ENCODE data around the gene TUBB.
"Not testable (repeated sequence)": the region's sequence is repeated elsewhere in the genome, so short reads cannot be mapped to it uniquely, and the experiment has no call there.

The TUBB gene

GRCh38 chr6:30717129-30717844 is 2.9 kb upstream of the TUBB start, which contains the start of gene MDC1:
MDC1 (minus strand) TSS chr6:30717281; CDS start chr6:30715175, 2,106 bp downstream.
- peak; percentile 79 to 100 (median 99) for DNase-seq

DNA sequence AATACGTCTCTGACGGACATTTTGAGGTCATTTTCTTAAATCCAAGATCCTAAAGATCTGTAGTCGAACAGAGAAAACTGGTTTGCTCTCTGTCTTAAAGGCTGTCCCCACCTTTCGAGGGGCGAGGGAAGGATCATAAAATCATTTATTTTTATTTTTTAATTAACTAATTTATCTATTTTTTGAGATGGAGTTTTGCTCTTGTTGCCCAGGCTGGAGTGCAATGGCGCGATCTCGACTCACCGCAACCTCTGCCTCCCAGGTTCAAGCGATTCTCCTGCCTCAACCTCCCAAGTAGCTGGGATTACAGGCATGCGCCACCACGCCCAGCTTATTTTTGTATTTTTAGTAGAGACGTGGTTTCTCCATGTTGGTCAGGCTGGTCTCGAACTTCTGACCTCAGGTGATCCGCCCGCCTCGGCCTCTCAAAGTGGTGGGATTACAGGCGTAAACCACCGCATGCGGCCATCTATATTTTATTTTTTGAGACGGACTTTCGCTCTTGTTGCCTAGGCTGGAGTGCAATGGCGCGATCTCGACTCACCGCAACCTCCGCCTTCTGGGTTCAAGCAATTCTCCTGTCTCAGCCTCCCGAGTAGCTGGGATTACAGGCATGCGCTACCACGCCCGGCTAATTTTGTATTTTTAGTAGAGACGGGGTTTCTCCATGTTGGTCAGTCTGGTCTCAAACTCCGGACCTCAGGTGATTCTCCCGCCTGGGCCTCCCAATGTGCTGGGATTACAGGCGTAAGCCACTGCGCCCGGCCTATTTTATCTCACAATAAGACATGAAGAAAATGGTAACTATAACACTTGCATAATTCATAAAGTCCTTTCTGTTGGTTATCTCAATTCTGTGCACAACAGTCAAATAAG is 2.1 kb upstream of the TUBB start:
- not testable (repeated sequence) for DNase-seq

GRCh38 chr6:30719356-30719755 is 796 bp upstream of the TUBB start:
- no peak for DNase-seq

DNA sequence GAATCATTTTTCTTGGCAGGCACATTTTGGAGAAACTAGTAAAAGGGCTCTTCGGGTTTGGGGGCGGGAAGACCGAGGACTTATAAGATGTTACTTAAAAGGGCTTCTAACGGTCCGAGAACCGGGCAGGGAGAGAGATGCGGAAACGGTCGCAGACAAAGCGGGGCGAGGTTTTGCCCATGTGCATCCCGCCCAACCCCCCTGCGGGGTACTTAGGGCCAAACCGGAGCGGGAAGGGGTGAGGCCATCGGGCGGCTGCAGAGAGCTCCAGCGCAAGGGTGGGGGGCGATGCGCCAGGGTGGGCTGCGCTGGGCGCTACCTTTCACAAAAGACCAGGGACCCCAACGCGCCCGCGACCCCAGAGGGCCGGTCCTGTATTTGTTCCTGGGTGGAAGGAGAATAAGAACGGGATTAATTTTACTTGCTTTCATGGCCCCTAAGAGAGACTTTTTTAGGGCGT is 616 bp downstream of the TUBB start:
- peak in 44 of 56 donors; percentile 11 to 66 (median 33) for DNase-seq

DNA sequence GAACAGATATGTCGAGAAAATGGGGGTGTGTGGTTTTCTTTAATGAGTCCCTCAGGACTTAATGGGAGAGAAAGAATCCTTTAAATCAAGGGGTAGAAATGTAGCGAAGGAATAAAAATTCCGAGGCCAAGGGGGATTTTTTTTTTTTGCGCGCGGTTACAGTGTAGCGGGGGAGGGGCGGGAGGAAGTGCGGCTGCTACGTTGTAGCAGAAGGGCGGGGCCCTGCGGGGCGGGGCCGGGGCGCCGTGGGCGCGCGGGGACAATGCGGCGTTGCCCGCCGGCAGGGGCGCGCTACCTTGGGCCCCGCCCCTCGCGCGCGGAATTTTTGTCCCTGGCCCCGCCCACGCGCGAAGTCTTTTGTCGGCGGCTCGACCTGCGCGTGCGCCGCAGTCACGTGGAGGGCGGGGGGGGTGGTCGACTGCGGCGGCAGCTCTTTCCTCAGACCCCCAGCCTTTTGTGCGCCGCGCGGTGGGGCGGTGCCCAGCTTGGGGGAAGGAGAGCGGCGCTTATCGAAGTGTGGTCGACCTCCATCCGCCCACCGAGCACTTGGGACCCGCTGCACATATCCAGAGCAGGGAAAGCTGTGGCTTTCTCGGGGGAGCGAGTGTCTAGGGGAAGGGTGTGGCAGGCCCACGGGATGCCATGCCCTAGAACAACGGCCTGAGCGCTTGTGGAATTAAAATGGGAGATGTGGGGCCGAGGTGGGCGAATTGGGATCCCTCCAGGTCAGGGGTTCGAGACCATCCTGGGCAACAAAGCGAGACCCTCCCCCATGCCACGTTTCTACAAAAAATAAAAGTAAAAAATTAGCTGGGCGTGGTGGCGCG is 1.3 kb downstream of the TUBB start:
- peak in 55 of 56 donors; percentile 49 to 93 (median 80) for DNase-seq

GRCh38 chr6:30722025-30722279 is 1.8 kb downstream of the TUBB start:
- peak in 3 of 56 donors; percentile 24 to 53 (median 31) for DNase-seq

DNA sequence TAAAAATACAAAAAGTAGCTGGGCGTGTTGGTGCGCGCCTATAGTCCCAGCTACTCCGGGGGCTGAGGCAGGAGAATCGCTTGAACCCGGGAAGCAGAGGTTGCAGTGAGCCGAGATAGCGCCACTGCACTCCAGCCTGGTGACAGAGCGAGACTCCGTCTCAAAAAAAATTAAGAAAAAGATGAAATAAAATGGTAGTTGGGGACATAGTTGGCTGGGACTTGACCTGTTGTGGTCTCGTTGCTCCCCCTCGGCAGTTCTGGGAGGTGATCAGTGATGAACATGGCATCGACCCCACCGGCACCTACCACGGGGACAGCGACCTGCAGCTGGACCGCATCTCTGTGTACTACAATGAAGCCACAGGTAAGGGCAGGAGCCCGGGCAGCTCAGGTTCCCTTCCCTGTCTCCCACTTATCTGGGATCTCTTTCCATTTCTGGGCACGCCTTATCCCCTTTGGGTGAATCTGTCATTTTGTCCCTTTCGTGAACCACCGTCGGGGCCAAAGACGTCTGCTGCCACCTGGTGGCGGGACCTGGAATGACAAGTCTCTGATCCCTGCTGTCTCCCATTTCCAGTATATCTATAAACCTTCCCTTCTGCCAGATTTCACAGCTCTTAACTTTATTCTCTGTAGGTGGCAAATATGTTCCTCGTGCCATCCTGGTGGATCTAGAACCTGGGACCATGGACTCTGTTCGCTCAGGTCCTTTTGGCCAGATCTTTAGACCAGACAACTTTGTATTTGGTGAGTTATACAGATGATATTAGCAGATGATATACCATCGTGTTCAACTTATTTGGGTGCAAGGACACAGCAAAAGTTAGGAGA is 2.3 kb downstream of the TUBB start:
- peak in 51 of 56 donors; percentile 13 to 91 (median 65) for DNase-seq

DNA sequence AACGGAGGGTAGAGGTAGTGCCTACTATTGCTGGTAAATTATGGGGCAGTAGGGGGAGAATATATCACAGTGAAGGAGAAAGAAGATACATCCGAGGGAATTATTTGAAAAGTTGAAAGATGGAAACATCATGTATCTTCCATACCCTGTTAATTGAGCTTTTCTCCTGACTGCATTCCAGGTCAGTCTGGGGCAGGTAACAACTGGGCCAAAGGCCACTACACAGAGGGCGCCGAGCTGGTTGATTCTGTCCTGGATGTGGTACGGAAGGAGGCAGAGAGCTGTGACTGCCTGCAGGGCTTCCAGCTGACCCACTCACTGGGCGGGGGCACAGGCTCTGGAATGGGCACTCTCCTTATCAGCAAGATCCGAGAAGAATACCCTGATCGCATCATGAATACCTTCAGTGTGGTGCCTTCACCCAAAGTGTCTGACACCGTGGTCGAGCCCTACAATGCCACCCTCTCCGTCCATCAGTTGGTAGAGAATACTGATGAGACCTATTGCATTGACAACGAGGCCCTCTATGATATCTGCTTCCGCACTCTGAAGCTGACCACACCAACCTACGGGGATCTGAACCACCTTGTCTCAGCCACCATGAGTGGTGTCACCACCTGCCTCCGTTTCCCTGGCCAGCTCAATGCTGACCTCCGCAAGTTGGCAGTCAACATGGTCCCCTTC is 3.1 kb downstream of the TUBB start:
- peak in 1 of 56 donors; percentile 45 for DNase-seq

DNA sequence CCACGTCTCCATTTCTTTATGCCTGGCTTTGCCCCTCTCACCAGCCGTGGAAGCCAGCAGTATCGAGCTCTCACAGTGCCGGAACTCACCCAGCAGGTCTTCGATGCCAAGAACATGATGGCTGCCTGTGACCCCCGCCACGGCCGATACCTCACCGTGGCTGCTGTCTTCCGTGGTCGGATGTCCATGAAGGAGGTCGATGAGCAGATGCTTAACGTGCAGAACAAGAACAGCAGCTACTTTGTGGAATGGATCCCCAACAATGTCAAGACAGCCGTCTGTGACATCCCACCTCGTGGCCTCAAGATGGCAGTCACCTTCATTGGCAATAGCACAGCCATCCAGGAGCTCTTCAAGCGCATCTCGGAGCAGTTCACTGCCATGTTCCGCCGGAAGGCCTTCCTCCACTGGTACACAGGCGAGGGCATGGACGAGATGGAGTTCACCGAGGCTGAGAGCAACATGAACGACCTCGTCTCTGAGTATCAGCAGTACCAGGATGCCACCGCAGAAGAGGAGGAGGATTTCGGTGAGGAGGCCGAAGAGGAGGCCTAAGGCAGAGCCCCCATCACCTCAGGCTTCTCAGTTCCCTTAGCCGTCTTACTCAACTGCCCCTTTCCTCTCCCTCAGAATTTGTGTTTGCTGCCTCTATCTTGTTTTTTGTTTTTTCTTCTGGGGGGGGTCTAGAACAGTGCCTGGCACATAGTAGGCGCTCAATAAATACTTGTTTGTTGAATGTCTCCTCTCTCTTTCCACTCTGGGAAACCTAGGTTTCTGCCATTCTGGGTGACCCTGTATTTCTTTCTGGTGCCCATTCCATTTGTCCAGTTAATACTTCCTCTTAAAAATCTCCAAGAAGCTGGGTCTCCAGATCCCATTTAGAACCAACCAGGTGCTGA is 3.9 kb downstream of the TUBB start:
- DNase-seq: peak in 1 of 56 donors; percentile 45

DNA sequence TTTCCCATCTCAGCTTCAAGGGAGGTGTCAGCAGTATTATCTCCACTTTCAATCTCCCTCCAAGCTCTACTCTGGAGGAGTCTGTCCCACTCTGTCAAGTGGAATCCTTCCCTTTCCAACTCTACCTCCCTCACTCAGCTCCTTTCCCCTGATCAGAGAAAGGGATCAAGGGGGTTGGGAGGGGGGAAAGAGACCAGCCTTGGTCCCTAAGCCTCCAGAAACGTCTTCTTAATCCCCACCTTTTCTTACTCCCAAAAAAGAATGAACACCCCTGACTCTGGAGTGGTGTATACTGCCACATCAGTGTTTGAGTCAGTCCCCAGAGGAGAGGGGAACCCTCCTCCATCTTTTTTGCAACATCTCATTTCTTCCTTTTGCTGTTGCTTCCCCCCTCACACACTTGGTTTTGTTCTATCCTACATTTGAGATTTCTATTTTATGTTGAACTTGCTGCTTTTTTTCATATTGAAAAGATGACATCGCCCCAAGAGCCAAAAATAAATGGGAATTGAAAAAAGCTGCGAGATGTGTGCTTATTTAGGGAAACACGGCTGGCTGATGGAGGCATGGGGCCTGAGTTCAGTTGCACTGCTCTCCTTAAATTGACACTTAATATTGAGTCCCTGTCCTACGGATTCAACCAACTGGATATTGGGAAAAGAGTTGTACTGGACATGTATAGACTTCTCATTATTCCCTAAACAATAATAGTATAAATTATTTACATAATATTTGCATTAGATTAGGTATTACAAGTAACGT is 4.9 kb downstream of the TUBB start:
- DNase-seq: no peak

DNA sequence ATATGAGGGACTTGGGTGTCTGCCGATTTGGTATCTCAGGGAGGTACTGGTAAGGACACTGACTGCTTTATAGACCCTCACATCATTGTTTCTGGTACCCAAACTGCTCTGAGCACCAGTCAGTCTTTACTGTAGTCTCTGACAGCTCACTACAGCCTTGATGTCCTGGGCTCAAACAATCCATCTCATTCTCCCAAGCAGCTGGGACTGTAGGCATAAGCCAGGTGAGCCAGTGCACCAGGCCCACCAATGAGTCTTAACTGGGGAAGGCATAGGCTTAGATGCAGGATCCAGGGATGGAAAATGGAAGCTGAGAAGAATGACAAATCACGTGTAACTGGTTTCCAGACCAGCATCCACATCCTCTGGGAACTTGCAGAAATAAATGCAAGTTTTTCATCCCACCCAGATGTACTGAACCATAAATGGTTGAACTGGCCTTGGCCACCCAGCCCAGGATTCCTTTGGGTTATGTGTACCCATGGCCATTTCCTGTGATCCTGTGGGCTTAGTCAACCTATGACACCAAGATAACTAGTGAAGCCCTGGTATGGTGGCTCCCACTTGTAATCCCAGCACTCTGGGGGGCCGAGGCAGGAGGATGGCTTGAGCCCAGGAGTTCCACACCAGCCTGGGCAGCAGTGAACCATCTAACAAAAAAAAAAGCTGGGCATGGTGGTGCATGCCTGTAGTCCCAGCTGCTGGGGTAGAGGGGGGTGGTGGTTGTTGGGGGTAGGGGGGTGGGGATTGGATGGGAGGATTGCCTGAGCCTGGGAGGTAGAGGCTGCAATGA is 5.8 kb downstream of the TUBB start:
- DNase-seq: no peak

GRCh38 chr6:30726506-30727413 is 6.6 kb downstream of the TUBB start:
- DNase-seq: no peak

GRCh38 chr6:30727920-30728553 is 7.9 kb downstream of the TUBB start:
- no peak for DNase-seq

GRCh38 chr6:30730601-30731435 is 10.7 kb downstream of the TUBB start:
- peak in 37 of 56 donors; percentile 5 to 76 (median 39) for DNase-seq
